HEK293 (cell line): ENCODE data around the gene TBC1D14.

Experiments used
- ZNF112 ChIP-seq: fragments of 450-650 bp; formaldehyde crosslinking; IDR thresholded peaks from 2 replicates; pipeline ENCODE4 v1.5.0; 2017; ENCODE audit warnings: missing biosample characterization, missing genetic modification characterization
- ZNF266 ChIP-seq: fragments of 450-650 bp; formaldehyde crosslinking; IDR thresholded peaks from 2 replicates; pipeline ENCODE4 v1.5.1; 2016; ENCODE audit warnings: missing biosample characterization, missing genetic modification characterization, low read depth
- ZNF776 ChIP-seq: fragments of 450-650 bp; formaldehyde crosslinking; IDR thresholded peaks from 2 replicates; pipeline ENCODE4 v1.5.0; 2017; ENCODE audit warnings: missing biosample characterization, missing genetic modification characterization, borderline replicate concordance
- ZNF785 ChIP-seq: fragments of 450-650 bp; formaldehyde crosslinking; IDR thresholded peaks from 2 replicates; pipeline ENCODE4 v1.5.1; 2016; ENCODE audit warnings: missing biosample characterization, missing genetic modification characterization
- TF ChIP-seq, protein P1 (sequence below): fragments of 450-650 bp; formaldehyde crosslinking; IDR thresholded peaks from 2 replicates; pipeline ENCODE4 v1.5.1; 2016; ENCODE audit warnings: missing biosample characterization, missing genetic modification characterization
- TF ChIP-seq, protein P2 (sequence below): fragments of 450-650 bp; formaldehyde crosslinking; IDR thresholded peaks from 2 replicates; pipeline ENCODE4 v1.5.1; 2016; ENCODE audit warnings: missing biosample characterization, missing genetic modification characterization

DNA sequence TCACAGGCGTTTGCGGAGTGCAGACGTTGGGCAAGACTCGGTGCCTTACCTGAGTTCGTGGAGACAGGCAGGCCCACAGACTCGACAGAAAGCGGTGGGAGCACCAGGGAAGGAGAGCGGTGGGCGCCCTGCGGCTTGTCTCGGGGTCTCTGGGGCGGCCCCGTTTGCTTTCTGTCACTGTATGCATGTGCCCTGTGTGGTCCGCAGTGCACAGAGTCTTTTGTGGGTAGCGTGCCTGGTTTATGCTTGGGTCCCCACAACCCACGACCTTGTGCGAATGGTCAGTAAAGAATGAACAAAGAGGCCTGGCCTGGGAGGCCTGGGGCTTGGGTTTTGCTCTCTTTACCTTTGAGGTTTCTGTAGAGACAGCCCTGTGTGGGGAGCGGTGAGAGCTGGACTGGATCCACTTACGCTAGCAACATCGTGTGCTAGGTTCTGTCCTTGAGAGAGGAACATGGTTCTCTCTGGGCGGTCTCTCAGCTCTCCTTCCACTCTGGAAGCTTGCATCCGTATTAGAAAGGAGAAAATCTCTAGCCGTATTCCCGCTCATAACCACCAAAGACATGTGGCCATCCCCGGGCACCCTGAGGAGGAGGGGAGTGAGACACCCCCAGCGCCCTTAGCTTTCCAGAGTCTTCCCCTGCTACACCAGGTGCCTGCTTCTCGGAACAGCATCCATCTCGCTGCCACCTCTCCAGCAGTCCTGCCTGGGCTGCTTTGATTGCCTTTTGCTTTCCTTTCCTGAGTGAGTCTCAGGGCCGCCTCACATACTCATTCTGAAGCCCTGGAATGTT, 134.7 kb downstream of the TBC1D14 start:
- no peak for TF ChIP-seq ZNF776 (tag by site-specific recombination)
- no peak for TF ChIP-seq ZNF112
- no peak for TF ChIP-seq ZNF785
- TF ChIP-seq, protein P1, sequence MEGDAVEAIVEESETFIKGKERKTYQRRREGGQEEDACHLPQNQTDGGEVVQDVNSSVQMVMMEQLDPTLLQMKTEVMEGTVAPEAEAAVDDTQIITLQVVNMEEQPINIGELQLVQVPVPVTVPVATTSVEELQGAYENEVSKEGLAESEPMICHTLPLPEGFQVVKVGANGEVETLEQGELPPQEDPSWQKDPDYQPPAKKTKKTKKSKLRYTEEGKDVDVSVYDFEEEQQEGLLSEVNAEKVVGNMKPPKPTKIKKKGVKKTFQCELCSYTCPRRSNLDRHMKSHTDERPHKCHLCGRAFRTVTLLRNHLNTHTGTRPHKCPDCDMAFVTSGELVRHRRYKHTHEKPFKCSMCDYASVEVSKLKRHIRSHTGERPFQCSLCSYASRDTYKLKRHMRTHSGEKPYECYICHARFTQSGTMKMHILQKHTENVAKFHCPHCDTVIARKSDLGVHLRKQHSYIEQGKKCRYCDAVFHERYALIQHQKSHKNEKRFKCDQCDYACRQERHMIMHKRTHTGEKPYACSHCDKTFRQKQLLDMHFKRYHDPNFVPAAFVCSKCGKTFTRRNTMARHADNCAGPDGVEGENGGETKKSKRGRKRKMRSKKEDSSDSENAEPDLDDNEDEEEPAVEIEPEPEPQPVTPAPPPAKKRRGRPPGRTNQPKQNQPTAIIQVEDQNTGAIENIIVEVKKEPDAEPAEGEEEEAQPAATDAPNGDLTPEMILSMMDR (tag by site-specific recombination), result no peak
- TF ChIP-seq, protein P2, sequence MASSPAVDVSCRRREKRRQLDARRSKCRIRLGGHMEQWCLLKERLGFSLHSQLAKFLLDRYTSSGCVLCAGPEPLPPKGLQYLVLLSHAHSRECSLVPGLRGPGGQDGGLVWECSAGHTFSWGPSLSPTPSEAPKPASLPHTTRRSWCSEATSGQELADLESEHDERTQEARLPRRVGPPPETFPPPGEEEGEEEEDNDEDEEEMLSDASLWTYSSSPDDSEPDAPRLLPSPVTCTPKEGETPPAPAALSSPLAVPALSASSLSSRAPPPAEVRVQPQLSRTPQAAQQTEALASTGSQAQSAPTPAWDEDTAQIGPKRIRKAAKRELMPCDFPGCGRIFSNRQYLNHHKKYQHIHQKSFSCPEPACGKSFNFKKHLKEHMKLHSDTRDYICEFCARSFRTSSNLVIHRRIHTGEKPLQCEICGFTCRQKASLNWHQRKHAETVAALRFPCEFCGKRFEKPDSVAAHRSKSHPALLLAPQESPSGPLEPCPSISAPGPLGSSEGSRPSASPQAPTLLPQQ (tag by site-specific recombination), result no peak
- TF ChIP-seq ZNF266 (tag by site-specific recombination), result no peak
